SJCRH30 (cell line): ENCODE measurements around the gene SLC6A3. TPM values are rescaled to one million over a fixed set of nuclear protein-coding genes. Genes with fewer than 3 reads are reported as not detected.
"Not testable (repeated sequence)": the region's sequence is repeated elsewhere in the genome, so short reads cannot be mapped to it uniquely, and the experiment has no call there.

Experiments used
- DNase-seq, 2 experiments: peaks; one replicate each; pipeline ENCODE4 v3.0.0-alpha.2; 2015 to 2020
- H3K27ac ChIP-seq: fragments of 250-450 bp; sonication (Bioruptor Pico); 2 replicates; pipeline ENCODE4 v1.5.1; 2020; ENCODE audit warnings: mild to moderate bottlenecking, moderate library complexity
- H3K27me3 ChIP-seq: fragments of 250-450 bp; sonication (Bioruptor Pico); 2 replicates; pipeline ENCODE4 v1.5.1; 2020; ENCODE audit warnings: mild to moderate bottlenecking, moderate library complexity
- H3K36me3 ChIP-seq: fragments of 250-450 bp; sonication (Bioruptor Pico); 2 replicates; pipeline ENCODE4 v1.5.1; 2020; ENCODE audit warnings: mild to moderate bottlenecking, moderate library complexity
- H3K4me1 ChIP-seq: fragments of 250-450 bp; sonication (Bioruptor Pico); 2 replicates; pipeline ENCODE4 v1.5.1; 2020; ENCODE audit warnings: mild to moderate bottlenecking, moderate library complexity
- H3K4me3 ChIP-seq: fragments of 250-450 bp; sonication (Bioruptor Pico); 2 replicates; pipeline ENCODE4 v1.5.1; 2020; ENCODE audit warnings: mild to moderate bottlenecking, moderate library complexity
- H3K9me3 ChIP-seq: fragments of 250-450 bp; sonication (Bioruptor Pico); replicated peaks from 2 replicates; pipeline ENCODE4 v1.5.1; 2020; ENCODE audit warnings: mild to moderate bottlenecking, moderate library complexity
- total RNA-seq: library from RNA; depleted of rRNA; stranded (reverse); fragments of >200 nt; shearing (Covaris generic); gene quantifications from 2 replicates; pipeline ENCODE4 v1.2.3, GENCODE V29; 2014

SLC6A3 gene
- total RNA-seq, 1 experiment from 2014 or later: 0.04 TPM

GRCh38 chr5:1462358-1462757 lies 17.1 kb upstream of the SLC6A3 start:
- Histone ChIP-seq H3K4me1 (no peaks in the 10 kb centered on the region), H3K9me3 (no peaks in the 10 kb centered on the region), H3K36me3 (no peaks in the 10 kb centered on the region; the same call in 1 of the 2 replicates), H3K4me3 (no peak overlapping the region), H3K27me3 (no peaks in the 10 kb centered on the region), H3K27ac (no peak overlapping the region)
- DNase-seq: no peak

GRCh38 chr5:1461396-1461795 lies 16.2 kb upstream of the SLC6A3 start:
- Histone ChIP-seq H3K27ac (no peak overlapping the region), H3K9me3 (no peaks in the 10 kb centered on the region), H3K36me3 (no peaks in the 10 kb centered on the region; the same call in 1 of the 2 replicates), H3K27me3 (no peaks in the 10 kb centered on the region), H3K4me3 (no peak overlapping the region), H3K4me1 (no peaks in the 10 kb centered on the region)
- no peak for DNase-seq

GRCh38 chr5:1460054-1460682 lies 14.9 kb upstream of the SLC6A3 start:
- H3K9me3 ChIP-seq: no peaks in the 10 kb centered on the region
- H3K4me3 ChIP-seq: no peak overlapping the region
- H3K4me1 ChIP-seq: no peaks in the 10 kb centered on the region
- no peaks in the 10 kb centered on the region for H3K27me3 ChIP-seq
- no peak overlapping the region for H3K27ac ChIP-seq
- no peaks in the 10 kb centered on the region; the same call in 1 of the 2 replicates for H3K36me3 ChIP-seq
- DNase-seq: no peak

DNA sequence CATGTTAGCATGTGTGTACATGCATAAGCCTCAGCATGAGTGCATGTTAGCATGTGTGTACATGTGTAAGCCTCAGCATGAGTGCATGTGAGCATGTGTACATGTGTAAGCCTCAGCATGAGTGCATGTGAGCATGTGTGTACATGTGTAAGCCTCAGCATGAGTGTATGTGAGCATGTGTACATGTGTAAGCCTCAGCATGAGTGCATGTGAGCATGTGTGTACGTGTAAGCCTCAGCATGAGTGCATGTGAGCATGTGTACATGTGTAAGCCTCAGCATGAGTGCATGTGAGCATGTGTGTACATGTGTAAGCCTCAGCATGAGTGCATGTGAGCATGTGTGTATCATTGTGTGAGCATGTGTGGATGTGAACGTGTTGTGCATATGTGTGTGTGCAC lies 14.2 kb upstream of the SLC6A3 start:
- H3K4me1 ChIP-seq, DNase-seq, H3K4me3 ChIP-seq, H3K9me3 ChIP-seq, H3K36me3 ChIP-seq, H3K27ac ChIP-seq, H3K27me3 ChIP-seq: not testable (repeated sequence)

DNA sequence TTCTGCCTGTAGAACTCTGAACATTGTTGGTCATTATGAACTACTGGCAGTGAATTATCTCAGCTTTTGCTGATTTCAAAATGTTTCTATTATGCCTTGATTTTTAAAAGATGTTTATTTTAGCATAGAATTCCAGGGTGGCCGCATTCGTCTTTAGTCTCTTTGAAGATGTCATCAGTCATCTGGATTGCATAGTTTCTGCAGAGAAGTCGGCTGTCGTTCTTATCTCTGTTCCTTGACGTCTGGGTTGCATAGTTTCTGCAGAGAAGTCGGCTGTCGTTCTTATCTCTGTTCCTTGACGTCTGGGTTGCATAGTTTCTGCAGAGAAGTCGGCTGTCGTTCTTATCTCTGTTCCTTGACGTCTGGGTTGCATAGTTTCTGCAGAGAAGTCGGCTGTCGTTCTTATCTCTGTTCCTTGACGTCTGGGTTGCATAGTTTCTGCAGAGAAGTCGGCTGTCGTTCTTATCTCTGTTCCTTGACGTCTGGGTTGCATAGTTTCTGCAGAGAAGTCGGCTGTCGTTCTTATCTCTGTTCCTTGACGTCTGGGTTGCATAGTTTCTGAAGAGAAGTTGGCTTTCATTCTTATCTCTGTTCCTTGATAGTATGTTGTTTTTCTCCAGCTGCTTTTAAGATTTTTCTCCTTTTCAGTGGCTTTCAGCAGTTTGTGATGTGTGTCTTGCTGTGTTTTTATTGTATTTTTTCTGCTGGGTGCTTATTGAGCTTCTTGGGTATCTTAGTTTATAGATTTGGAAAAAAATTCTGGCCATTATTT lies 11.1 kb upstream of the SLC6A3 start:
- H3K9me3 ChIP-seq, H3K4me1 ChIP-seq, H3K4me3 ChIP-seq, H3K27me3 ChIP-seq, H3K36me3 ChIP-seq, DNase-seq, H3K27ac ChIP-seq: not testable (repeated sequence)

- Histone ChIP-seq H3K36me3 (no peaks in the 10 kb centered on the region), H3K4me1 (no peaks in the 10 kb centered on the region), H3K27ac (no peak overlapping the region), H3K9me3 (no peaks in the 10 kb centered on the region), H3K4me3 (no peak overlapping the region), H3K27me3 (no peaks in the 10 kb centered on the region)
- no peak for DNase-seq
These were observed 8.4 kb upstream of the SLC6A3 start for GRCh38 chr5:1453613-1454012.

DNA sequence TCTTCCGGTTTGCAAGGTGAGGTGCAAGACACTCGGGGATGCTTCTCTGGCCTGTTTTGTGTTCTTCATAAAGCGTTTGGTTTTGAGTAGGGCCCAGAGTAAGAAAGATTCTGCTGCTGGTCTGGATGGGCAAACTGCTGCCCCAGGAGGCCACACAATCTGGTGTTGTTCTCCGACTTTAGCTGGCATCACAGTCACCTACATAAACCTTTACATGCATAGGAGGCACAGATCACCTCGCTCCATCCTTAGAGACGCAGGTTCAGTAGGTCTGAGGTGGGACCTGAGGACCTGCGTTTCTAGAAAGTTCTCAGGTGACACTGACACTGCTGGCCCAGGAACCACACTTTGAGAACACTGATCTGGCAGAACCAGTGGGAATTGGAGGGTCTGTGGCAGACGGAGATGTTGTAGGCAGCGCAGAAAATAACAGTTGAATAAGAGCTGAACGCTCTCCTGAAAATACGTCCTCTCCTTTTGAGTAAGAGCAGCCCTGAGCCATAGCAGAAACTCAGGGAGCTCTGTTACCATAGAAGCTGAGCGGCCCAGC lies 3.9 kb upstream of the SLC6A3 start:
- no peak for DNase-seq
- H3K4me1 ChIP-seq: no peaks in the 10 kb centered on the region
- H3K27ac ChIP-seq: no peak overlapping the region
- no peak overlapping the region for H3K4me3 ChIP-seq
- H3K36me3 ChIP-seq: no peaks in the 10 kb centered on the region
- H3K27me3 ChIP-seq: no peaks in the 10 kb centered on the region
- no peaks in the 10 kb centered on the region for H3K9me3 ChIP-seq

DNA sequence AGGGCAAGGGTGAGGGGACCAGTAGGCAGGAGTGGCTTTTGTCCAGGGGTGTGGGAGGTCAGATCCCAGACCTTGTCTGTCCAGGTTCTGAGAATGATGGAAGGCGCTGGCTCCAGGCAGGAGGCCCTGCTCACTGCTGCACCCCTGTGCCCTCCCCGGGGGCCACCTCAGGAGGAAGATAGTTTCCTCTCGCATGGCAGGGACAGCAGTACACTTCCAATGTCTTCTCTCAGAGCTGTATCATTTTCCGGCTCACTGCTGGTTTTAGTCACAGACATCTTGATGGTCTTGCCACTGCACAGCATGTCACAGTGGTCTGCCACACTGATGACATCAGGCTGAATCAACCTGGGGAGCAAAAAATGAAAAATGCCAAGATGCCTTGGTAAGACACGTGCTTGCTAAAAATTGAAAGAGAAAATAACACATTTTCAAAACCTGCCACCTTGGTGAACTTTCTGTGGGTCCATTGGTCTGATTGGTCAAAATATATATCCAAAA lies 3.3 kb upstream of the SLC6A3 start:
- DNase-seq: no peak
- Histone ChIP-seq H3K27ac (no peak overlapping the region), H3K4me1 (no peaks in the 10 kb centered on the region), H3K27me3 (no peaks in the 10 kb centered on the region), H3K4me3 (no peak overlapping the region), H3K9me3 (no peaks in the 10 kb centered on the region), H3K36me3 (no peaks in the 10 kb centered on the region)

GRCh38 chr5:1447671-1448361 lies 2.6 kb upstream of the SLC6A3 start:
- no peak for DNase-seq
- no peaks in the 10 kb centered on the region for H3K9me3 ChIP-seq
- H3K4me3 ChIP-seq: no peak overlapping the region
- no peaks in the 10 kb centered on the region for H3K4me1 ChIP-seq
- no peaks in the 10 kb centered on the region for H3K27me3 ChIP-seq
- H3K27ac ChIP-seq: no peak overlapping the region
- no peaks in the 10 kb centered on the region for H3K36me3 ChIP-seq

- no peaks in the 10 kb centered on the region for H3K4me1 ChIP-seq
- H3K4me3 ChIP-seq: no peak overlapping the region
- no peak for DNase-seq
- H3K36me3 ChIP-seq: no peaks in the 10 kb centered on the region
- no peak overlapping the region for H3K27ac ChIP-seq
- no peaks in the 10 kb centered on the region for H3K27me3 ChIP-seq
- H3K9me3 ChIP-seq: no peaks in the 10 kb centered on the region
These were observed 1.5 kb upstream of the SLC6A3 start for GRCh38 chr5:1446602-1447343.

GRCh38 chr5:1445689-1446601 lies 705 bp upstream of the SLC6A3 start:
- Histone ChIP-seq H3K9me3 (no peaks in the 10 kb centered on the region), H3K4me3 (no peak overlapping the region), H3K36me3 (no peaks in the 10 kb centered on the region), H3K27ac (no peak overlapping the region), H3K4me1 (no peaks in the 10 kb centered on the region), H3K27me3 (no peaks in the 10 kb centered on the region)
- DNase-seq: no peak

DNA sequence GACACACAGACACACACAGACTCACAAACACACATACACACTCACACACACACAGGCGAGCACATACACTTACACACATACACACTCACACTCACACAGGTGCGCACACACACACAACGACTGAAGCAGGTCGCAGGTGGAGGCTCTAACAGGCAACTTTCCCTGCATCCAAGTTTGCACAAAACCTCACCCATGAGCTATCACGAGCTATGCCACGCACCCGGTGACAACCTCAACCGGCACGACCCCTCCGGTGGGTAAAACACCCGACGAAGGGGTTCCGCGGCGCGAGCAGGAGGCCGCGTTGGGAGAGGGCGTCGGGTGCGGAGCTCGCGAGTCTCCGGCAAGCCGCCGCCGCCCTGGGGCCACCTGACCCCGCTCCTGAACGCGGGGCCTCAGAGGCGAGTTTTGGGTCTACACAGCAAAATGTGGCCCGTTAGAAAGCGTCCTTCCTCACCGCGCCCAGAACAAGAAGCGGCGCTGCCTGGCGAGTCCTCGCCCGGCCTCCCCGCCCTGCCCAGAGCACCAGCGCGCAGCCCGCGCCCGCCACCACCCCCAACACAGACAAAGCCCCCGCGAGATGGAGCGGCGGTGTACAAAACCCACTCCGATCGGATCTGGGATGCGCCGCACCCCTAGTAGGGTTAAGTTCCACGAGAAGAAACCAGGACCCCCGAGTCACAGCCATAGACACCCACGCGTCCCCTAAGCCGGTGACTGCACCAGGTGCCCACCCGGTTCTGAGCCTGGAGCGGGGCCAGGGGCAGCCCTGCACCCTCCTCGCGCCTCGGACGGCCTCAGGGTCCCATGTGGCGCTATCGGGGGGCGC lies 665 bp downstream of the SLC6A3 start:
- Histone ChIP-seq H3K4me3 (no peak overlapping the region), H3K27ac (no peak overlapping the region), H3K9me3 (no peaks in the 10 kb centered on the region), H3K4me1 (no peaks in the 10 kb centered on the region), H3K36me3 (no peaks in the 10 kb centered on the region), H3K27me3 (no peaks in the 10 kb centered on the region)
- no peak for DNase-seq

DNA sequence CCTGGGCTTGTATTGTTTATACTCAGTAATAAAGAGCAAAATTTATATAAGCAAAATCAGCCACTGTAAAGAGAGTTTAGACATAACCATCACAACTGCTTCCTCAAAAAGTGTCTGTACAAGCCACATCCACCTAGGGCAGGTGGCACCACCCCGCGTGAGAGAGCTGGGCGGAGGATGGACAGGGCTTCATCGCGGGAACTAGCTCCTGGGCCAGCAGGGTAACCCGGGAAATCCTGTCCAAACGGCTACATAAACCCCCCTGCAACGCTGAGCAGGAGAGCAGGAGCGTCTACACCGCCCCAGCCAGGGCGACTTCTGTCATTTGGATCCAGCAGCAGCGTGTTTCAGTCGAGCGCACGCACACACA lies 1.3 kb downstream of the SLC6A3 start:
- H3K4me3 ChIP-seq: no peak overlapping the region
- DNase-seq: no peak
- H3K36me3 ChIP-seq: no peaks in the 10 kb centered on the region
- no peak overlapping the region for H3K27ac ChIP-seq
- H3K9me3 ChIP-seq: no peaks in the 10 kb centered on the region
- no peaks in the 10 kb centered on the region for H3K27me3 ChIP-seq
- no peaks in the 10 kb centered on the region for H3K4me1 ChIP-seq
